HFFc6 (cell line): ENCODE data around the gene ANTXRL. TPM values are rescaled to one million over a fixed set of nuclear protein-coding genes. Genes with fewer than 3 reads are reported as not detected.
"Not testable (repeated sequence)": the region's sequence is repeated elsewhere in the genome, so short reads cannot be mapped to it uniquely, and the experiment has no call there.

Experiments
- DNase-seq: peaks from one replicate; pipeline ENCODE4 v3.0.0-alpha.2; 2018
- H3K27ac Mint-ChIP-seq: 2 replicates; pipeline ENCODE4 v1.8.0; 2020; ENCODE audit warnings: mild to moderate bottlenecking, mixed read lengths
- H3K27me3 Mint-ChIP-seq: 2 replicates; pipeline ENCODE4 v1.8.0; 2021; ENCODE audit warnings: mild to moderate bottlenecking, moderate library complexity, mixed read lengths; ENCODE audit not compliant: insufficient read depth
- H3K36me3 Mint-ChIP-seq: 2 replicates; pipeline ENCODE4 v1.8.0; 2021; ENCODE audit warnings: low read depth, mixed read lengths
- H3K4me1 Mint-ChIP-seq: 2 replicates; pipeline ENCODE4 v1.8.0; 2020; ENCODE audit warnings: low read depth, mixed read lengths
- H3K4me3 Mint-ChIP-seq: 2 replicates; pipeline ENCODE4 v1.8.0; 2020; ENCODE audit warnings: mild to moderate bottlenecking, moderate library complexity, mixed read lengths
- H3K9me3 Mint-ChIP-seq: 2 replicates; pipeline ENCODE4 v1.8.0; 2020; ENCODE audit warnings: mild to moderate bottlenecking, mixed read lengths
- total RNA-seq, 6 experiments: library from RNA; stranded (reverse); fragmentation: NEBNext Ultra II Directional; extraction: Animal tissue kit (Norgen Biotek cat#: 25700); gene quantifications; 2 replicates in 1 of 6; 3 replicates in 5 of 6; pipeline ENCODE4 v1.2.3, GENCODE V29; 2021
- TF ChIP-seq, protein P1 (sequence below): fragments of 200-600 bp; sonication (generic); IDR thresholded peaks from 2 replicates; pipeline ENCODE4 v1.5.0; 2021; ENCODE audit warnings: antibody characterized with exemption, mild to moderate bottlenecking

ANTXRL gene
- total RNA-seq, 6 experiments from 2014 or later, result not detected

DNA sequence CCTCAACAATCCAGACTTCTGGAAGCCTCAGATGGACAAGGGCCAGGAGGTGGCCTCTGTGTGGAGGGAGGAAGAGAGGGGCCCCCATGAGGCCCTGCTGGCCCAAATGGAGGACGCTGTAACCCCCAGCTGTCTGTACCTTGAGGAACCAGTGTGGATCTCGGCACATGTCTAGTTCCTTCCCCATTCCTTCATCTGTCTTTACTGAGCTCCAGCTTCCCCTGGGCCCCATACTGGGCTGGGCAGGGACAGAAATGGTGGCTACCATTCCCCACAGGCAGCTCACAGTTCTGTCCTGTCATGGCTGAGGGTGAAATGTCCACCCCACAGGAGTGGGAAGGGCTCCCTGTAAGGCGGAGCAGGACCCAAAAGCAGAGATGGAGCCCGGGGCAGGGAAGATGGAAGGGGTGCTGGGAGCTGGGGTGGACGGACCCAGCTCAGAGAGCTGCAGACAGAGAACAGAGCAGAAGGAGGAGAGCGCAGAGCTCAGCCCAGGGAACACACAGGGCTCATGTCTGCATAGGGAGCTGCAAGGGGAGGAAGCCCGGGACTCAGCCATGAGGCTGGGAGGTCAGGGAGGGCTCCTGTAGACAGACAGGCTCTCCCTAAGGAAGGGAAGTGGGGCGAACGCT lies 22.8 kb downstream of the ANTXRL start:
- Mint-ChIP-seq H3K27ac (no peak overlapping the region), H3K9me3 (no peaks in the 10 kb centered on the region), H3K4me3 (no peak overlapping the region), H3K36me3 (no peaks in the 10 kb centered on the region), H3K4me1 (peaks cover 18% of the 10 kb centered on the region), H3K27me3 (peaks cover 19% of the 10 kb centered on the region)
- no peak for DNase-seq
- TF ChIP-seq, protein P1, sequence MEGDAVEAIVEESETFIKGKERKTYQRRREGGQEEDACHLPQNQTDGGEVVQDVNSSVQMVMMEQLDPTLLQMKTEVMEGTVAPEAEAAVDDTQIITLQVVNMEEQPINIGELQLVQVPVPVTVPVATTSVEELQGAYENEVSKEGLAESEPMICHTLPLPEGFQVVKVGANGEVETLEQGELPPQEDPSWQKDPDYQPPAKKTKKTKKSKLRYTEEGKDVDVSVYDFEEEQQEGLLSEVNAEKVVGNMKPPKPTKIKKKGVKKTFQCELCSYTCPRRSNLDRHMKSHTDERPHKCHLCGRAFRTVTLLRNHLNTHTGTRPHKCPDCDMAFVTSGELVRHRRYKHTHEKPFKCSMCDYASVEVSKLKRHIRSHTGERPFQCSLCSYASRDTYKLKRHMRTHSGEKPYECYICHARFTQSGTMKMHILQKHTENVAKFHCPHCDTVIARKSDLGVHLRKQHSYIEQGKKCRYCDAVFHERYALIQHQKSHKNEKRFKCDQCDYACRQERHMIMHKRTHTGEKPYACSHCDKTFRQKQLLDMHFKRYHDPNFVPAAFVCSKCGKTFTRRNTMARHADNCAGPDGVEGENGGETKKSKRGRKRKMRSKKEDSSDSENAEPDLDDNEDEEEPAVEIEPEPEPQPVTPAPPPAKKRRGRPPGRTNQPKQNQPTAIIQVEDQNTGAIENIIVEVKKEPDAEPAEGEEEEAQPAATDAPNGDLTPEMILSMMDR, result no peak

DNA sequence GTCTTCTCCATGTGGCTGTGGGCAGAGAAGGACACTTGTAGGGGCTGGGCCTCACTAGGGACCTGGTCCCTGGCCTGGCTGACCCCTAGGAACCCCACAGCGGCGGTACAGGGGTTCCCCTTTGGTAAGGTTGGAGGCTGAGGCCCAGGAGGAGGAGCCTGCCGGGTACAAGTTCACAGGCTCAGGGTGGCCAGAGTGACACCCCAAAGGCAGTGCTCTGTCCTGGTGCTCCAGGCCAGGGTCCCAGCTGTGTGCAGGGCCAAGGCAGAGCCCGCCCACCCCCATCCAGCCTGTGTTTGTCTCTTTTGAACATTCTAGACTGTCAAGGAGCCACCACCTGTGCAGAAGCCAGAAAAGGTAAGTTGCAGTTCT lies 23.3 kb downstream of the ANTXRL start:
- Mint-ChIP-seq H3K27ac (no peak overlapping the region), H3K36me3 (no peaks in the 10 kb centered on the region), H3K9me3 (no peaks in the 10 kb centered on the region), H3K4me3 (no peak overlapping the region), H3K27me3 (peaks cover 19% of the 10 kb centered on the region), H3K4me1 (peaks cover 23% of the 10 kb centered on the region)
- no peak for DNase-seq
- TF ChIP-seq, protein P1, result no peak

DNA sequence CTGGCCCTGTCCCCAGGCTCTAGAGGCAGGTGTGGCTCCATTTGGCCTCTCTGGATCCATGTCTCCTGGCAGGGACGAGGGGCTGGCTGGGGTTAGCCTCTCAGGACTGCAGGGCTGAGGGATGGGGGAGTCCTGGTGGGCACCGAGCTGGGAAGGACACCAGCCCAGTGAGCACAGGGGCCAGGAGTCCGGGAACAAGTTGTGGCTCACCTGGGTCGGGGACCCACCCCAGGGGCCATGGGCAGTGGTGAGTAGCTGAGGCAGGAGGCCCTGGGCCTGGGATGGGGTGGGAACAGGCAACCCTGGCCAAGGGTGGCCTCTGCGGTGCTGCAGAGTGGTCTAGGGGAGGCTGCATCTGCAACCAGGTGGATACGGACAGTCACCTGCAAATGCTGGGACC lies 24.1 kb downstream of the ANTXRL start:
- no peak for DNase-seq
- TF ChIP-seq, protein P1, result no peak

DNA sequence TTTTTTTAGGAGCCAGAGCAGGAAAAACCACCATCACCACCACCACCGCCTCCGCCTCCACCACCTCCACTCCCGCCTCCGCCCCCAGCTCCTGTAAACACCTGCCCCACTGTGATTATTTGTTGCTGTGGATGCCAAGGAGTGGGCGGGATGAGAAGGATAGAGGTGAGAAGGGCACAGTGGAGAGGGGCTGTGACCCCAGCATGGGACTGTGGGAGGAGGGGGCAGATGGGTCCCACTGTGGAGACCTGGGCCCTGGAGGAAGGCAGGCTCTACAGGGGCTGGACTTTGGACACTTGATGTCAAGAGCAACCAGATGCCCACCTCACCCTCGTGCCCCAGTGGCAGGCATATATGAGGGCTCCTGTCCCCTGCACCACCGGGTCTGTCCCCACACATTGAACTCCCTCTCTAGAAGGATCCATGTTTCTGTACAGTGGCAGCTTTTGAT lies 24.7 kb downstream of the ANTXRL start:
- H3K4me3 Mint-ChIP-seq, result no peak overlapping the region
- H3K27ac Mint-ChIP-seq, result no peak overlapping the region
- peaks cover 16% of the 10 kb centered on the region for H3K27me3 Mint-ChIP-seq
- H3K9me3 Mint-ChIP-seq, result no peaks in the 10 kb centered on the region
- no peak for DNase-seq
- H3K4me1 Mint-ChIP-seq, result peaks cover 34% of the 10 kb centered on the region
- TF ChIP-seq, protein P1, result no peak
- H3K36me3 Mint-ChIP-seq, result no peaks in the 10 kb centered on the region

More for the DNA sequence above, 24.1 kb downstream of the ANTXRL start:
- Mint-ChIP-seq H3K4me1 (peaks cover 31% of the 10 kb centered on the region), H3K36me3 (no peaks in the 10 kb centered on the region), H3K4me3 (no peak overlapping the region), H3K9me3 (no peaks in the 10 kb centered on the region), H3K27ac (no peak overlapping the region), H3K27me3 (peaks cover 19% of the 10 kb centered on the region)

DNA sequence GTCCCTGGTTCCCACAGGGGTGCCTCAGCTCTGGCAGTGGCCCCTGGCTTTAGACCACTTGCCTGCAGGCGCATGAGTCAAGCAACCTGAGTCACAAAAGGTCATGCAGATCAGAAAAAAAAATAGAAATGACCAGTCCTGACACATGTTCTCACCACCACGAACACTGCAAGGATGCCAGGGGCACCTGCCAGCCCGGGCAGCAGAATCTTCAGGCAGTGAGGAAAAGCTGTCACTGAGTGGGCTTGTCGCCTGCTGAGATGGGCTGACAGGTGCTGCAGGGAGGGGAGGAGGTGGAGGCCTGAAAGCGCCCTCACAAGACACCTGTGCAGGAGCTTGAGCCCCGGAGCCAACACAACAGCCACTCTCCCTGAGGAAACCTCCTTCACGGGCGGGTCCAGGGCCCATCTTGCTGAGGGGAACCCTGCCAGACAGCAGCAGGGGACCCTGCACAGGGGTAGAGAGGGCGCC lies 25.2 kb downstream of the ANTXRL start:
- H3K36me3 Mint-ChIP-seq, H3K9me3 Mint-ChIP-seq, H3K27ac Mint-ChIP-seq, H3K4me3 Mint-ChIP-seq: not testable (repeated sequence)
- peak; percentile 79 for DNase-seq
- Mint-ChIP-seq H3K27me3 (peaks cover 16% of the 10 kb centered on the region), H3K4me1 (peaks cover 34% of the 10 kb centered on the region)

DNA sequence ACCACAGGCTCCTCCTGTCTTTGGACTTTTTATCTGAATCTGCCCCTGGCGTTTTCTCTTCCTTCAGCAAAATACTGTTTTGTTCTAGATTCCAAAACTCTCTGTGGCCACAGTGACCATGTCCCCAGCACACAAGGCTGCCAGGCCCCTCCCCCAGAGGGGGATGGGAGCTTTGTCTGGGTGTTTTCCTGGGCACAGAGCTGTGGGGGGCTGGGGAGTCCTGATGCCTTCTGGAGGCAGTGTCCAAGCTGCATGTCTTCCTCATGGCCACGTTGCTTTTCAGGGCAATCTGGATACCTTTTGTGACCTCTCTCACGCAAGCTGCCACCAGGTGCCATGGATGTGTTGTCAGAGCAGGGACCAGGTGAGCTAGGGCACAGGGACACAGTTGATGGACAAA lies 26.2 kb downstream of the ANTXRL start:
- TF ChIP-seq, protein P1, result no peak
- peaks cover 16% of the 10 kb centered on the region for H3K27me3 Mint-ChIP-seq
- H3K9me3 Mint-ChIP-seq, result no peaks in the 10 kb centered on the region
- DNase-seq, result no peak
- H3K4me3 Mint-ChIP-seq, result no peak overlapping the region
- no peaks in the 10 kb centered on the region for H3K36me3 Mint-ChIP-seq
- peaks cover 41% of the 10 kb centered on the region for H3K4me1 Mint-ChIP-seq
- H3K27ac Mint-ChIP-seq, result no peak overlapping the region
